ENCODE measurements around the gene PTPRD. TPM values are rescaled to one million over a fixed set of nuclear protein-coding genes. Genes with fewer than 3 reads are reported as not detected.

Gene PTPRD
- total RNA-seq, 1 experiment from 2014 or later: 0.02 TPM

GRCh38 chr9:9730174-9730573 is 882.6 kb downstream of the PTPRD start (continued):
- TF ChIP-seq, protein P1, sequence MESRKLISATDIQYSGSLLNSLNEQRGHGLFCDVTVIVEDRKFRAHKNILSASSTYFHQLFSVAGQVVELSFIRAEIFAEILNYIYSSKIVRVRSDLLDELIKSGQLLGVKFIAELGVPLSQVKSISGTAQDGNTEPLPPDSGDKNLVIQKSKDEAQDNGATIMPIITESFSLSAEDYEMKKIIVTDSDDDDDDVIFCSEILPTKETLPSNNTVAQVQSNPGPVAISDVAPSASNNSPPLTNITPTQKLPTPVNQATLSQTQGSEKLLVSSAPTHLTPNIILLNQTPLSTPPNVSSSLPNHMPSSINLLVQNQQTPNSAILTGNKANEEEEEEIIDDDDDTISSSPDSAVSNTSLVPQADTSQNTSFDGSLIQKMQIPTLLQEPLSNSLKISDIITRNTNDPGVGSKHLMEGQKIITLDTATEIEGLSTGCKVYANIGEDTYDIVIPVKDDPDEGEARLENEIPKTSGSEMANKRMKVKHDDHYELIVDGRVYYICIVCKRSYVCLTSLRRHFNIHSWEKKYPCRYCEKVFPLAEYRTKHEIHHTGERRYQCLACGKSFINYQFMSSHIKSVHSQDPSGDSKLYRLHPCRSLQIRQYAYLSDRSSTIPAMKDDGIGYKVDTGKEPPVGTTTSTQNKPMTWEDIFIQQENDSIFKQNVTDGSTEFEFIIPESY (IDR thresholded peaks at IDR 0.05; ENCODE audit: extremely low read depth, insufficient replicate concordance, low read length): no peak
- TF ChIP-seq FOSL1 (IDR thresholded peaks at IDR 0.05; ENCODE audit: low read depth): no peak
- TF ChIP-seq POLR2AphosphoS5 (IDR thresholded peaks at IDR 0.05; ENCODE audit: low read depth, low read length): no peak

DNA sequence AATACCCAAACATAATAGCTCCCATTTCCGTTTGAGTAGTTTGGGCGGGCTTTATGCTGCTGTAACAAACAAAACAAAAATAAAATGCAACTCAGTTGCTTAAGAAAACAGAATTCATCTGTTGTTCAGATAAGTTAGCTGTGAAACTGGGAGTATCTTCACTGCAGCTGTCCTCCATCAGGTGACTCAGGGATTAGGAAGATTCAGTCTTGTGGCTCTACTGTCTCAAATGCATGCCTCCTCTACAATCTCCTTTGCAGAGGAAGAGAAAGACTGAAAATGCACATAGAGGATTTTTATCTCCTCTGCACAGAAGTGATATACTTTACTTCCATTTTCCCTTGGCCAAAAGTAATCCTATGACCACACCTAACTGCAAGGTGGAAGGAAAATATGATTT is 883.7 kb downstream of the PTPRD start:
- Histone ChIP-seq H3K9me3 (ENCODE audit: control insufficient read depth in 1 of 2, insufficient read depth in 1 of 2, low read depth in 1 of 2, low read length in 2 of 2) (peaks cover 8 to 38% of the 10 kb centered on the region in 2 experiments; a peak in 2 of 4 replicates), H2AFZ (ENCODE audit: low read depth, low read length, poor library complexity, severe bottlenecking) (no peak overlapping the region), H3K4me2 (ENCODE audit: low read length) (no peak overlapping the region), H4K20me1 (ENCODE audit: insufficient read depth) (no peaks in the 10 kb centered on the region), H3K36me3 (ENCODE audit: control insufficient read depth in 1 of 2, insufficient read depth in 2 of 2, low read length in 2 of 2) (no peaks in the 10 kb centered on the region), H3K27me3 (ENCODE audit: insufficient read depth, low read length) (no peaks in the 10 kb centered on the region), H3K4me3 (replicated peaks in 1 of 2; ENCODE audit: low read depth in 1 of 2, low read length in 2 of 2) (no peak overlapping the region), H3K9me2 (ENCODE audit: insufficient read depth) (no peaks in the 10 kb centered on the region), H3K4me1 (ENCODE audit: control insufficient read depth in 1 of 2, insufficient read depth in 2 of 2, low read length in 2 of 2) (no peaks in the 10 kb centered on the region), H3K9ac (ENCODE audit: low read length) (no peak overlapping the region), H3K27ac (ENCODE audit: low read depth, low read length) (no peak overlapping the region), H3K79me2 (ENCODE audit: insufficient read depth, low read length) (no peaks in the 10 kb centered on the region)
- no TSS peak for BruUV-seq (replicated peaks)
- ATAC-seq (no peak), DNase-seq (ENCODE audit: low read depth, low spot score) (no peak)
- CTCF ChIA-PET: no interaction called here
- RAD21 ChIA-PET (ENCODE audit: low non-redundant PET in 1 of 2, low total read pairs in 2 of 2, uncharacterized antibody in 2 of 2, unreplicated experiment in 2 of 2): no interaction called here
- TF ChIP-seq FOSL1 (IDR thresholded peaks at IDR 0.05; ENCODE audit: low read depth) (no peak), POLR2AphosphoS5 (IDR thresholded peaks at IDR 0.05; ENCODE audit: low read depth, low read length) (no peak), REST (IDR thresholded peaks at IDR 0.05; ENCODE audit: low read depth) (no peak), EZH2 (IDR thresholded peaks at IDR 0.05) (no peak), RAD21 (IDR thresholded peaks at IDR 0.05; ENCODE audit: low read depth) (no peak), CBX3 (IDR thresholded peaks at IDR 0.05; ENCODE audit: low read depth) (no peak), YY1 (IDR thresholded peaks at IDR 0.05; ENCODE audit: extremely low read depth, insufficient replicate concordance, low read depth, low read length) (no peak), CEBPB (IDR thresholded peaks at IDR 0.05; ENCODE audit: low read depth) (no peak), EGR1 (IDR thresholded peaks at IDR 0.05; ENCODE audit: low read depth) (no peak)
- TF ChIP-seq, protein P1 (IDR thresholded peaks at IDR 0.05; ENCODE audit: extremely low read depth, insufficient replicate concordance, low read length): no peak
- intact Hi-C loops (cut with micrococcal nuclease): no loop called here
- POLR2A ChIA-PET: no interaction called here
